AG09319 (cell line): Measurements from ENCODE around the gene RBM38.

ENCODE experiments used
- DNase-seq: peaks from one replicate; pipeline ENCODE4 v3.0.0-alpha.2; 2010; ENCODE audit warnings: low read depth; ENCODE audit errors: extremely low read depth
- CTCF ChIP-seq: IDR thresholded peaks from 2 replicates; pipeline ENCODE4 v1.5.1; 2011; ENCODE audit warnings: low read depth, mild to moderate bottlenecking, inconsistent platforms, low read length, moderate library complexity

RBM38 gene

GRCh38 chr20:57409316-57409671, 18.1 kb downstream of the RBM38 start:
- TF ChIP-seq CTCF, result no peak
- no peak for DNase-seq

GRCh38 chr20:57409672-57410397, 18.6 kb downstream of the RBM38 start:
- no peak for DNase-seq
- no peak for TF ChIP-seq CTCF

GRCh38 chr20:57410398-57410920, 19.3 kb downstream of the RBM38 start:
- TF ChIP-seq CTCF, result no peak
- no peak for DNase-seq

- no peak for TF ChIP-seq CTCF
These were observed 19.7 kb downstream of the RBM38 start for GRCh38 chr20:57410924-57411323.

GRCh38 chr20:57411406-57412283, 20.4 kb downstream of the RBM38 start:
- DNase-seq, result no peak
- TF ChIP-seq CTCF, result no peak

More at GRCh38 chr20:57410924-57411323, 19.7 kb downstream of the RBM38 start:
- DNase-seq, result no peak

- no peak for TF ChIP-seq CTCF
- no peak for DNase-seq
These were observed 21.3 kb downstream of the RBM38 start for GRCh38 chr20:57412347-57413029.

GRCh38 chr20:57413986-57414385, 22.8 kb downstream of the RBM38 start:
- no peak for DNase-seq
- no peak for TF ChIP-seq CTCF
